ENCODE data around the gene TMTC1. TPM values are rescaled to one million over a fixed set of nuclear protein-coding genes. Genes with fewer than 3 reads are reported as not detected.

Gene TMTC1
- polyA plus RNA-seq, 1 of the 3 experiments (the other 2 are of a cell fraction), result 0.13 TPM

GRCh38 chr12:29644536-29645162 lies 139.1 kb downstream of the TMTC1 start (continued):
- TF ChIP-seq, protein P1, sequence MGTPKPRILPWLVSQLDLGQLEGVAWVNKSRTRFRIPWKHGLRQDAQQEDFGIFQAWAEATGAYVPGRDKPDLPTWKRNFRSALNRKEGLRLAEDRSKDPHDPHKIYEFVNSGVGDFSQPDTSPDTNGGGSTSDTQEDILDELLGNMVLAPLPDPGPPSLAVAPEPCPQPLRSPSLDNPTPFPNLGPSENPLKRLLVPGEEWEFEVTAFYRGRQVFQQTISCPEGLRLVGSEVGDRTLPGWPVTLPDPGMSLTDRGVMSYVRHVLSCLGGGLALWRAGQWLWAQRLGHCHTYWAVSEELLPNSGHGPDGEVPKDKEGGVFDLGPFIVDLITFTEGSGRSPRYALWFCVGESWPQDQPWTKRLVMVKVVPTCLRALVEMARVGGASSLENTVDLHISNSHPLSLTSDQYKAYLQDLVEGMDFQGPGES (IDR thresholded peaks at IDR 0.05; ENCODE audit: low read depth, low read length), result no peak
- TF ChIP-seq USF2 (IDR thresholded peaks at IDR 0.05; ENCODE audit: borderline replicate concordance, low read depth, low read length) (no peak), EZH2phosphoT487 (IDR thresholded peaks at IDR 0.05; ENCODE audit: borderline replicate concordance, low read depth) (no peak), FOXM1 (IDR thresholded peaks at IDR 0.05; ENCODE audit: low read depth) (no peak), TCF12 (IDR thresholded peaks at IDR 0.05) (no peak), POLR2AphosphoS5 (IDR thresholded peaks at IDR 0.05; ENCODE audit: low read depth, low read length) (no peak)

GRCh38 chr12:29640589-29641345 lies 143.0 kb downstream of the TMTC1 start:
- CTCF ChIA-PET, result no interaction called here
- no peaks in the 10 kb centered on the region for H3K4me1 ChIP-seq (ENCODE audit: control insufficient read depth in 1 of 2, insufficient read depth in 2 of 2, low read depth in 1 of 2, low read length in 1 of 2)
- no peak for TF ChIP-seq PBX3 (IDR thresholded peaks at IDR 0.05)
- TF ChIP-seq, protein P2, sequence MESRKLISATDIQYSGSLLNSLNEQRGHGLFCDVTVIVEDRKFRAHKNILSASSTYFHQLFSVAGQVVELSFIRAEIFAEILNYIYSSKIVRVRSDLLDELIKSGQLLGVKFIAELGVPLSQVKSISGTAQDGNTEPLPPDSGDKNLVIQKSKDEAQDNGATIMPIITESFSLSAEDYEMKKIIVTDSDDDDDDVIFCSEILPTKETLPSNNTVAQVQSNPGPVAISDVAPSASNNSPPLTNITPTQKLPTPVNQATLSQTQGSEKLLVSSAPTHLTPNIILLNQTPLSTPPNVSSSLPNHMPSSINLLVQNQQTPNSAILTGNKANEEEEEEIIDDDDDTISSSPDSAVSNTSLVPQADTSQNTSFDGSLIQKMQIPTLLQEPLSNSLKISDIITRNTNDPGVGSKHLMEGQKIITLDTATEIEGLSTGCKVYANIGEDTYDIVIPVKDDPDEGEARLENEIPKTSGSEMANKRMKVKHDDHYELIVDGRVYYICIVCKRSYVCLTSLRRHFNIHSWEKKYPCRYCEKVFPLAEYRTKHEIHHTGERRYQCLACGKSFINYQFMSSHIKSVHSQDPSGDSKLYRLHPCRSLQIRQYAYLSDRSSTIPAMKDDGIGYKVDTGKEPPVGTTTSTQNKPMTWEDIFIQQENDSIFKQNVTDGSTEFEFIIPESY (IDR thresholded peaks at IDR 0.05; ENCODE audit: borderline replicate concordance, low read depth), result no peak
- TF ChIP-seq EP300 (IDR thresholded peaks at IDR 0.05; ENCODE audit: borderline replicate concordance in 1 of 2, low read depth in 1 of 2, low read length in 1 of 2), result no peak
- no peak for TF ChIP-seq MEF2A (IDR thresholded peaks at IDR 0.05; ENCODE audit: borderline replicate concordance, low read depth)
- TF ChIP-seq NFIC (IDR thresholded peaks at IDR 0.05; ENCODE audit: borderline replicate concordance), result no peak
- no peak for TF ChIP-seq TAF1 (IDR thresholded peaks at IDR 0.05; ENCODE audit: borderline replicate concordance, low read depth, low read length)
- TF ChIP-seq NRF1 (IDR thresholded peaks at IDR 0.05; ENCODE audit: low read depth, low read length), result no peak
- TF ChIP-seq CHD2 (IDR thresholded peaks at IDR 0.05; ENCODE audit: low read length, partially characterized antibody), result no peak
- no peak overlapping the region for H3K27ac ChIP-seq (ENCODE audit: low read depth in 2 of 2, low read length in 1 of 2)
- no peak overlapping the region for H3K9ac ChIP-seq
- POLR2A ChIA-PET, result no interaction called here
- no peaks in the 10 kb centered on the region for H3K36me3 ChIP-seq (replicated peaks in 1 of 2; ENCODE audit: control insufficient read depth in 1 of 2, insufficient read depth in 2 of 2, low read length in 1 of 2)
- H3K9me3 ChIP-seq, result no peaks in the 10 kb centered on the region
- 63% methylated on average over 11 of the region's 13 CpGs for WGBS (ENCODE audit: low lambda C conversion rate)
- no peak for DNase-seq
- no peak overlapping the region for H3K4me2 ChIP-seq
- H4K20me1 ChIP-seq (ENCODE audit: insufficient read depth), result no peaks in the 10 kb centered on the region
- no peaks in the 10 kb centered on the region for H3K79me2 ChIP-seq (ENCODE audit: insufficient read depth)
- H3K4me3 ChIP-seq (ENCODE audit: low read depth in 2 of 2, low read length in 1 of 2), result no peak overlapping the region
- no peaks in the 10 kb centered on the region for H3K27me3 ChIP-seq (ENCODE audit: insufficient read depth)
- H3K9me2 ChIP-seq, result no peaks in the 10 kb centered on the region
- no peak overlapping the region for H2AFZ ChIP-seq (ENCODE audit: low read depth)
- no peaks in the 10 kb centered on the region for H3F3A ChIP-seq (replicated peaks; ENCODE audit: insufficient read depth)
